Heart left ventricle (tissue), 16 donors: ENCODE measurements around the gene MPP3. TPM values are rescaled to one million over a fixed set of nuclear protein-coding genes. Genes with fewer than 3 reads are reported as not detected.
A peak's percentile ranks its signal among the peaks of the same experiment; 100 is the strongest.

ENCODE experiments used
- ATAC-seq, 4 donors: fragments of 200-7000 bp; cut with Tn5 transposase; one replicate each; pipeline ENCODE4 v1.9.1; 2020 to 2022; ENCODE audit warnings: moderate library complexity in 4 of 4, mild to moderate bottlenecking in 3 of 4, moderate number of reproducible peaks in 1 of 4
- DNase-seq, 5 donors: peaks; one replicate each; pipeline ENCODE4 v3.0.0-alpha.2; 2020
- H3K27ac ChIP-seq, 12 donors: fragments of 200-600 bp; sonication (generic) in 4 of 12; one replicate each; pipeline versions ENCODE4 v1.5.0 to v1.8.0; 2016 to 2022; ENCODE audit warnings: mild to moderate bottlenecking in 2 of 12
- H3K27me3 ChIP-seq, 9 donors: fragments of 200-600 bp; sonication (generic) in 2 of 9; one replicate each; pipeline versions ENCODE4 v1.5.1 to v1.8.0; 2016 to 2022; ENCODE audit warnings: mild to moderate bottlenecking in 3 of 9
- H3K36me3 ChIP-seq, 9 donors: fragments of 200-600 bp; sonication (generic) in 2 of 9; one replicate each; pipeline versions ENCODE4 v1.5.0 to v1.8.0; 2018 to 2022; ENCODE audit warnings: mild to moderate bottlenecking in 2 of 9
- H3K4me1 ChIP-seq, 12 donors: fragments of 200-600 bp; sonication (generic) in 4 of 12; one replicate each; pipeline versions ENCODE4 v1.5.0 to v1.8.0; 2016 to 2022; ENCODE audit warnings: mild to moderate bottlenecking in 3 of 12
- H3K4me3 ChIP-seq, 12 donors: fragments of 200-600 bp; sonication (generic) in 4 of 12; one replicate each; pipeline versions ENCODE4 v1.5.0 to v1.8.0; 2017 to 2022; ENCODE audit warnings: mild to moderate bottlenecking in 9 of 12, moderate library complexity in 4 of 12
- H3K9me3 ChIP-seq, 12 donors: fragments of 200-600 bp; sonication (generic) in 4 of 12; one replicate each; pipeline versions ENCODE4 v1.5.0 to v1.8.0; 2016 to 2022; ENCODE audit warnings: mild to moderate bottlenecking in 1 of 12
- POLR2A ChIP-seq, 2 donors: fragments of 450-650 bp; IDR thresholded peaks; one replicate each; pipeline ENCODE4 v1.6.1; 2017; ENCODE audit warnings: antibody characterized with exemption in 2 of 2, mild to moderate bottlenecking in 2 of 2, moderate library complexity in 2 of 2
- WGBS, 4 donors: extraction: QIAGEN DNeasy Blood & Tissue Kit in 2 of 4; methylation state at CpG; one replicate each; pipeline versions ENCODE4 v1.1.5 to v1.1.7; 2013 to 2018; 5-methylcytosine and 5-hydroxymethylcytosine counted together
- intact Hi-C, 10 donors: fragments of 100-400 bp; cut with DNase I; formaldehyde crosslinking; loops; one replicate each; pipeline versions ENCODE4 v1.11.1 to v1.14.2; 2022
- polyA plus RNA-seq, 2 donors: library from polyadenylated mRNA; stranded (reverse); fragments of 200-250 nt; gene quantifications; one replicate each; pipeline ENCODE4 v1.2.3, GENCODE V29; 2013
- total RNA-seq, 9 donors: library from RNA; depleted of rRNA in 2 of 9; stranded (reverse); fragments of >200 nt in 2 of 9; fragmentation: NEBNext Ultra II Directional in 3 of 9; extraction: Animal tissue kit (Norgen Biotek cat#: 25700) in 3 of 9; gene quantifications; one replicate each; pipeline versions ENCODE4 v1.1.0 to v1.2.4, GENCODE V29; 2016 to 2023
- TF ChIP-seq, protein P1 (sequence below), 12 donors: fragments of 200-600 bp; sonication (generic) in 4 of 12; IDR thresholded peaks; one replicate each; pipeline versions ENCODE4 v1.5.0 to v1.8.0; 2018 to 2022; ENCODE audit warnings: antibody characterized with exemption in 12 of 12, mild to moderate bottlenecking in 5 of 12
- donor health status: ischemic (EF 13 %, LVEDD 7.1; RV severe dilation, severe dysfunction).
- donor health status: healthy with polysubstance abuse.
- donor health status: DM: no; HTN: yes; CAD: no.
- donor health status: DM: no; HTN: no; CAD: no.
- donor health status: ischemic (EF 25% LVEDD 6.9; RV normal size, moderate dysfunction).
- donor health status: ischemic (EF 25% LVEDD 5.7; RV mildly dilated, moderate dysfunction).
- donor health status: healthy.
- donor health status: DM: yes; HTN: yes; CAD: no.
- donor health status: ischemic (EF 35%, LVEDD 5.7; RV mildly dilated, moderate dysfunction).
- donor health status: nonischemic (EF 11% LVEDD 7.7; RV severe dilation, severe dysfunction).
- donor health status: DM: yes; HTN: yes; CAD: no.
- donor health status: PGD.
- donor health status: ischemic (EF 29% LVEDD 5.4; RV normal size, mild dysfunction).
- donor health status: nonischemic (EF 23%, LVEDD 6.1; RV moderate dilation, normal function).

The MPP3 gene
- total and polyA plus RNA-seq, 11 donors = 13.8 to 70.2 (median 27.5) TPM

DNA sequence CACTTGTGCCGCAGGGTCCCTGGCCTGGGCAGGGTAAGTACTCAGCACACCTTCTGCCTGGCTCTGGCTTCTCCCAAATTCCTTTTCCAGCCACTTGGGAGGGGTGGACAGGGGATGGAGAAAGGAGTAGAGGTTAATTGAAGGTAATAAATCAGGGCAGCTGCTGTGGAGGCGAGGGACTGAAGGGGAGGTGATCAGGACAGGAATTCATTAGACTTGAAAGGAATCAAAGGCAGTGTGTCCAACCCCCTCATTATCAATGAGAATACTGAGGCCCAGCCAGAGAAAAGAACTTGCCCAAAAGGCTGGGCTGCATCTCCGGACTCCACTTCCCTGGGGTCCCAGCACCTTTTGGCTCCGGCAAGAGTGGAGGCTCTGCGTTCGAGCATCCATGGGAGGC is 76.7 kb downstream of the MPP3 start:
- Histone ChIP-seq H3K27ac (no peak overlapping the region), H3K4me3 (no peak overlapping the region), H3K4me1 (peaks cover 0 to 18% (median 10%) of the 10 kb centered on the region in 12 donors), H3K9me3 (no peaks in the 10 kb centered on the region), H3K36me3 (no peaks in the 10 kb centered on the region), H3K27me3 (peaks cover 0 to 36% (median 17%) of the 10 kb centered on the region in 9 donors)
- intact Hi-C loops = loop anchor here in 3 of 10 donors (5.0 to 10.0 kb wide), 2 partner anchors 179 to 181 kb away; no protein-coding TSS in a partner anchor
- ATAC-seq = no peak
- no peak for TF ChIP-seq POLR2A (IDR thresholded peaks at IDR 0.05)
- TF ChIP-seq, protein P1, sequence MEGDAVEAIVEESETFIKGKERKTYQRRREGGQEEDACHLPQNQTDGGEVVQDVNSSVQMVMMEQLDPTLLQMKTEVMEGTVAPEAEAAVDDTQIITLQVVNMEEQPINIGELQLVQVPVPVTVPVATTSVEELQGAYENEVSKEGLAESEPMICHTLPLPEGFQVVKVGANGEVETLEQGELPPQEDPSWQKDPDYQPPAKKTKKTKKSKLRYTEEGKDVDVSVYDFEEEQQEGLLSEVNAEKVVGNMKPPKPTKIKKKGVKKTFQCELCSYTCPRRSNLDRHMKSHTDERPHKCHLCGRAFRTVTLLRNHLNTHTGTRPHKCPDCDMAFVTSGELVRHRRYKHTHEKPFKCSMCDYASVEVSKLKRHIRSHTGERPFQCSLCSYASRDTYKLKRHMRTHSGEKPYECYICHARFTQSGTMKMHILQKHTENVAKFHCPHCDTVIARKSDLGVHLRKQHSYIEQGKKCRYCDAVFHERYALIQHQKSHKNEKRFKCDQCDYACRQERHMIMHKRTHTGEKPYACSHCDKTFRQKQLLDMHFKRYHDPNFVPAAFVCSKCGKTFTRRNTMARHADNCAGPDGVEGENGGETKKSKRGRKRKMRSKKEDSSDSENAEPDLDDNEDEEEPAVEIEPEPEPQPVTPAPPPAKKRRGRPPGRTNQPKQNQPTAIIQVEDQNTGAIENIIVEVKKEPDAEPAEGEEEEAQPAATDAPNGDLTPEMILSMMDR (IDR thresholded peaks at IDR 0.05) = no peak
- DNase-seq = no peak
- WGBS, 4 donors = 96 to 99% (median 97%) methylated on average over 6 of the region's 6 CpGs

DNA sequence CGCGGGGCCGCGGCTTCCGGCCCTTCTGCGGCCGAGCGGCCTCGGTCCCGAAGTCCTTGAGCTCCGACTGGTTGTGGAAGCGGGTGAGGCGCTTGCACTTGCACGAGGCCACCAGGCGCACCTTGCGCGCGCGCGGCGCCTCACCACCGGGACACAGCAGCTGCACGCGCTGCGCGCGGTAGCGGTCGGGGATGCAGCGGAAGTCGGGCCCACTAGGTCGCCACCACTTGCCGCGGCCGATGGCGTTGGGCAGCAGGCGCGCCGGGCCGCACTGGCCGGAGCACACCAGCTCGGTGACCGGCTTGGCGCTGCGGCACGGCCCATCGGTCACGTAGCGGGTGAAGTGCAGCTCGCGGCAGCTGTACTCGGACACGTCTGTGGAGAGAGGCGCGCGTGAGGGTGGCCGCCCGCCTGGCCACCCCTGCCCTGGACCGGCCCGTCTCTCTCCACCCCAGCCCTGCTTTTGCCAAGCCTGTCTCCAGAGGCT is 77.5 kb downstream of the MPP3 start:
- no peak overlapping the region for H3K27ac ChIP-seq
- H3K36me3 ChIP-seq = no peaks in the 10 kb centered on the region
- peak overlapping the region in 9 of 12 donors; percentile 14 to 43 (median 31) for H3K4me3 ChIP-seq
- no peaks in the 10 kb centered on the region for H3K9me3 ChIP-seq
- DNase-seq (no peak), ATAC-seq (peak in 2 of 4 donors; percentile 37 to 41)
- TF ChIP-seq, protein P1 (IDR thresholded peaks at IDR 0.05) = peak in 1 of 12 donors; percentile 15
- no peak for TF ChIP-seq POLR2A (IDR thresholded peaks at IDR 0.05)
- WGBS, 4 donors = 2 to 10% (median 5%) methylated on average over 10 to 60 of the region's 60 CpGs
- H3K4me1 ChIP-seq = peaks cover 0 to 18% (median 9%) of the 10 kb centered on the region in 12 donors
- intact Hi-C loops = loop anchor here in 3 of 10 donors (5.0 to 10.0 kb wide), 2 partner anchors 178 to 181 kb away; no protein-coding TSS in a partner anchor
- peaks cover 0 to 36% (median 17%) of the 10 kb centered on the region in 9 donors for H3K27me3 ChIP-seq

DNA sequence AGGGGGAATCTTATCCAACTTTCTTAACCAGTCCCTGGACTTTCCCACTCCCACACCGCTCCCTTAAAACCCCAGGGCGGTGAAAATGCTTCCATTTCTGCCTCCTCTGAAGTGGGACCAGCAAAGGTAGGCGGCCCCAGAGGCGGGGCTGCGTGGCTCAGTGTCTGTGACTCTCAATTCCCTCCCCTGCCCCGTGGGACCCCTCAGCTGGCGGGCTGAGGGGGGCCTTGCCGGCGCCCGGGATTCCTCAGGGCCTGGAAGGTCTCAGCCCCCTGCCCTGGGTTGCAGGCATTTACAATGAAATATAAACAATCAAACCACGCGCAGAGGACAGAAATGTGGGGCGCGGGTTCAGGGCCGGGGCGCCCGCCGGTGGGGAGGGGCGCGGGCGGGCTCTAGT is 78.0 kb downstream of the MPP3 start:
- DNase-seq = no peak
- H3K27me3 ChIP-seq = peaks cover 0 to 36% (median 17%) of the 10 kb centered on the region in 9 donors
- TF ChIP-seq, protein P1 (IDR thresholded peaks at IDR 0.05) = no peak
- TF ChIP-seq POLR2A (IDR thresholded peaks at IDR 0.05) = no peak
- no peak for ATAC-seq
- no peaks in the 10 kb centered on the region for H3K9me3 ChIP-seq
- H3K36me3 ChIP-seq = no peaks in the 10 kb centered on the region
- 32 to 43% (median 38%) methylated on average over 14 to 21 of the region's 21 CpGs for WGBS, 4 donors
- H3K4me3 ChIP-seq = peak overlapping the region in 8 of 12 donors; percentile 14 to 43 (median 32)
- intact Hi-C loops = loop anchor here in 4 of 10 donors (5.0 to 10.0 kb wide), 3 partner anchors 43 to 180 kb away; no protein-coding TSS in a partner anchor
- peaks cover 0 to 18% (median 9%) of the 10 kb centered on the region in 12 donors for H3K4me1 ChIP-seq
- no peak overlapping the region for H3K27ac ChIP-seq

DNA sequence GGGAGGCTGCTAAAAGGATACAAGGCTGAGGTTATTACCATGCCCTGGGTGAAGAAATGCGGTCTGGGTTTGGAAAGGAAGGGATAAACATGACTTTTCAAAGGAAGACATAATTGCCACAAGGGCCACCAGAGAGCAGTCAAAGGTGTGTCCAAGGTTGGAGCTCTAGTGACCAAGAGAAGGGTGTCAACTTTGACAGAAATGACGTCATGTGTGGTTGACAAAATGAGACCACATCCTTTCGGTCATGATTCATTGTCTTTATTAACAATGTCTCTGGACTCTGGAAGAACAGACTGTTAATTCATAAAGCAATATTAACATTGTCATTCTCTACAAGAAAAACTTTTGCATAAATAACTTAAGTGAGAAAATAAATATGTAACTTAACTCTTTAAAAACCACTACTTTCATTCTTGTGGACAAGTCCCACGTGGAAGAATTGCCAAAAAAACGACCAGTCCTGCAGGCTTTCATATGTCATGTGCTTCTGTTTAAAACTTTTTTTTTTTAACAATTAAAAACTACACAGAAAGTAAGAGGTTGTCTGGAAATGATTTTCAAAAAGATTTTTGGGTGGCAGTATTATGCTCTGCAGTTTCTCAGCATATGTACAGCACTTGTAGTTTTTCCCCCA is 79.3 kb downstream of the MPP3 start:
- Histone ChIP-seq H3K9me3 (no peaks in the 10 kb centered on the region), H3K27me3 (peaks cover 0 to 32% (median 17%) of the 10 kb centered on the region in 9 donors), H3K4me3 (no peak overlapping the region), H3K4me1 (peaks cover 0 to 18% (median 9%) of the 10 kb centered on the region in 12 donors), H3K27ac (no peak overlapping the region), H3K36me3 (no peaks in the 10 kb centered on the region)
- ATAC-seq (no peak), DNase-seq (no peak)
- TF ChIP-seq, protein P1 (IDR thresholded peaks at IDR 0.05) = no peak
- no peak for TF ChIP-seq POLR2A (IDR thresholded peaks at IDR 0.05)
- 77 to 83% (median 79%) methylated on average over 5 of the region's 5 CpGs for WGBS, 4 donors
- intact Hi-C loops = loop anchor here in 3 of 10 donors (5.0 to 10.0 kb wide), 2 partner anchors 41 to 179 kb away; no protein-coding TSS in a partner anchor
